Keratinocyte (primary cell): ENCODE measurements around the gene SHE. TPM values are rescaled to one million over a fixed set of nuclear protein-coding genes. Genes with fewer than 3 reads are reported as not detected.

ENCODE experiments used
- DNase-seq: peaks from one replicate; pipeline ENCODE4 v3.0.0-alpha.2; 2011; ENCODE audit warnings: low read depth, missing footprints, low spot score
- FAIRE-seq: peaks from 2 replicates; lab custom pipeline; 2011; peaks lifted over from hg19 to GRCh38; lab: Jason Lieb, UNC
- H2AFZ ChIP-seq: 2 replicates; pipeline ENCODE4 v1.6.0; 2012; ENCODE audit warnings: low read length, control low read depth, inconsistent platforms; ENCODE audit not compliant: control insufficient read depth
- H3K27ac ChIP-seq: 2 replicates; pipeline ENCODE4 v1.5.1; 2011; ENCODE audit warnings: low read length; ENCODE audit not compliant: control insufficient read depth, insufficient read depth
- H3K27me3 ChIP-seq: 3 replicates; pipeline ENCODE4 v1.6.0; 2011; ENCODE audit warnings: low read length; ENCODE audit not compliant: control insufficient read depth, insufficient read depth; ENCODE audit errors: extremely low read depth
- H3K36me3 ChIP-seq, 2 experiments: 2 replicates in 1 of 2; 3 replicates in 1 of 2; pipeline ENCODE4 v1.5.1; 2011; ENCODE audit warnings: low read length in 2 of 2, mild to moderate bottlenecking in 1 of 2; ENCODE audit not compliant: control insufficient read depth in 2 of 2, insufficient read depth in 2 of 2; ENCODE audit errors: extremely low read depth in 1 of 2
- H3K4me1 ChIP-seq: 3 replicates; pipeline ENCODE4 v1.5.1; 2011; ENCODE audit warnings: low read length; ENCODE audit not compliant: control insufficient read depth, insufficient read depth; ENCODE audit errors: extremely low read depth
- H3K4me2 ChIP-seq: 3 replicates; pipeline ENCODE4 v1.6.0; 2011; ENCODE audit warnings: low read depth, low read length; ENCODE audit not compliant: control insufficient read depth, insufficient read depth; ENCODE audit errors: extremely low read depth
- H3K4me3 ChIP-seq, 3 experiments: fragments of 200-600 bp in 1 of 3; sonication (generic) in 1 of 3; 2 replicates in 2 of 3; 3 replicates in 1 of 3; pipeline ENCODE4 v1.5.1; 2011 to 2016; ENCODE audit warnings: low read length in 3 of 3, mild to moderate bottlenecking in 3 of 3, control low read depth in 2 of 3, inconsistent platforms in 1 of 3, low read depth in 1 of 3, mixed read lengths in 1 of 3, mixed run types in 1 of 3, moderate library complexity in 1 of 3; ENCODE audit not compliant: control insufficient read depth in 2 of 3, insufficient read depth in 2 of 3; ENCODE audit errors: extremely low read depth in 1 of 3
- H3K79me2 ChIP-seq: 2 replicates; pipeline ENCODE4 v1.6.0; 2012; ENCODE audit warnings: low read length; ENCODE audit not compliant: control insufficient read depth, insufficient read depth
- H3K9ac ChIP-seq: 3 replicates; pipeline ENCODE4 v1.6.0; 2011; ENCODE audit warnings: low read length; ENCODE audit not compliant: control insufficient read depth, insufficient read depth; ENCODE audit errors: extremely low read depth
- H3K9me1 ChIP-seq: 3 replicates; pipeline ENCODE4 v1.6.0; 2011; ENCODE audit warnings: low read length; ENCODE audit not compliant: control insufficient read depth, insufficient read depth; ENCODE audit errors: extremely low read depth
- H3K9me3 ChIP-seq: 2 replicates; pipeline ENCODE4 v1.5.1; 2012; ENCODE audit warnings: low read depth, low read length; ENCODE audit not compliant: control insufficient read depth
- H4K20me1 ChIP-seq: 3 replicates; pipeline ENCODE4 v1.6.0; 2011; ENCODE audit warnings: low read length; ENCODE audit not compliant: control insufficient read depth, insufficient read depth; ENCODE audit errors: extremely low read depth
- EZH2 ChIP-seq: IDR thresholded peaks from one replicate; pipeline ENCODE4 v1.6.1; 2012; ENCODE audit warnings: inconsistent platforms, mild to moderate bottlenecking, low read length, moderate library complexity
- dilution Hi-C: fragments of 300-500 bp; cut with MboI; formaldehyde crosslinking; loops from one replicate; pipeline ENCODE4 v1.7.0; 2020; ENCODE audit warnings: low sequenced_read_pairs; ENCODE audit not compliant: extremely low pct_ligation_motif_present
- polyA plus RNA-seq, 5 experiments: library from polyadenylated mRNA; depleted of rRNA in 3 of 5; stranded (reverse) in 3 of 5; stranded (forward) in 1 of 5; unstranded in 1 of 5; fragments of >200 nt; gene quantifications; 1 replicate in 1 of 5; 2 replicates in 3 of 5; 3 replicates in 1 of 5; pipeline versions ENCODE4 v1.2.1 to v1.2.3, GENCODE V29; 2011 to 2012; ENCODE audit warnings: missing spikeins in 2 of 5, low read depth in 1 of 5, low replicate concordance in 1 of 5
- TF ChIP-seq, protein P1 (sequence below), 3 experiments: IDR thresholded peaks in 1 of 3; conservative IDR thresholded peaks in 1 of 3; optimal IDR thresholded peaks in 1 of 3; 2 replicates in 2 of 3; 3 replicates in 1 of 3; pipeline versions ENCODE3 to v1.5.1; 2011; ENCODE audit warnings: low read length in 3 of 3, mild to moderate bottlenecking in 3 of 3, moderate library complexity in 2 of 3, control low read depth in 1 of 3, inconsistent platforms in 1 of 3; ENCODE audit not compliant: insufficient read depth in 2 of 3; ENCODE audit errors: extremely low read depth in 1 of 3

Gene SHE
- polyA plus RNA-seq, 1 donor (not counting 4 experiments of a cell fraction or from before 2014, with no cell fraction given): 0.01 TPM

DNA sequence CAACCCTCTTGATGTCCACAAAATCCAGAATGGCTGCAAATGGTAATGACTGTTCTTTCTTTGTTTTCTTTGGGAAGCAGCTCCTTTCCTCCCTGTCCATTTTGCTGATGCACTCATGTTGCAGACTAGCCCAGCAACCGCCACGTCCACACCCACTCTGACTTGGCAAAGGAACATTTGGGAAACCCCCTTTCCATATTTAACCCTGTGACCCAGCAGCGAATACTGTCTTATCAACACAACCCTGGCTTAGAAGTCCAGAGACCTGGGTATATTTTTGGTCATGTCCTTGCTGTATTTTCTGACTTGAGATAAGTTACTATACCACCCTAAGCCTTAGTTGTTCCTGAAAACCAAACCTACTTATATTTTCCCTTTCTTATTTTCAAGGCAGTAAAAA, 18.1 kb upstream of the SHE start:
- peaks cover 12% of the 10 kb centered on the region for H3K4me1 ChIP-seq
- no peak overlapping the region for H3K27ac ChIP-seq
- H3K79me2 ChIP-seq: no peaks in the 10 kb centered on the region
- no peak overlapping the region for H3K9ac ChIP-seq
- H3K27me3 ChIP-seq: peaks cover 2% of the 10 kb centered on the region
- H3K36me3 ChIP-seq: no peaks in the 10 kb centered on the region
- FAIRE-seq (no peak), DNase-seq (no peak)
- H2AFZ ChIP-seq: peak overlapping the region; percentile 78
- dilution Hi-C loops: no loop called here
- no peaks in the 10 kb centered on the region for H4K20me1 ChIP-seq
- TF ChIP-seq EZH2: no peak
- TF ChIP-seq, protein P1, sequence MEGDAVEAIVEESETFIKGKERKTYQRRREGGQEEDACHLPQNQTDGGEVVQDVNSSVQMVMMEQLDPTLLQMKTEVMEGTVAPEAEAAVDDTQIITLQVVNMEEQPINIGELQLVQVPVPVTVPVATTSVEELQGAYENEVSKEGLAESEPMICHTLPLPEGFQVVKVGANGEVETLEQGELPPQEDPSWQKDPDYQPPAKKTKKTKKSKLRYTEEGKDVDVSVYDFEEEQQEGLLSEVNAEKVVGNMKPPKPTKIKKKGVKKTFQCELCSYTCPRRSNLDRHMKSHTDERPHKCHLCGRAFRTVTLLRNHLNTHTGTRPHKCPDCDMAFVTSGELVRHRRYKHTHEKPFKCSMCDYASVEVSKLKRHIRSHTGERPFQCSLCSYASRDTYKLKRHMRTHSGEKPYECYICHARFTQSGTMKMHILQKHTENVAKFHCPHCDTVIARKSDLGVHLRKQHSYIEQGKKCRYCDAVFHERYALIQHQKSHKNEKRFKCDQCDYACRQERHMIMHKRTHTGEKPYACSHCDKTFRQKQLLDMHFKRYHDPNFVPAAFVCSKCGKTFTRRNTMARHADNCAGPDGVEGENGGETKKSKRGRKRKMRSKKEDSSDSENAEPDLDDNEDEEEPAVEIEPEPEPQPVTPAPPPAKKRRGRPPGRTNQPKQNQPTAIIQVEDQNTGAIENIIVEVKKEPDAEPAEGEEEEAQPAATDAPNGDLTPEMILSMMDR (optimal IDR thresholded peaks at IDR 0.05 in 1 of 3, IDR thresholded peaks at IDR 0.05 in 1 of 3, conservative IDR thresholded peaks at IDR 0.05 in 1 of 3; ENCODE audit: extremely low read depth in 1 of 3, insufficient read depth in 2 of 3, low read length in 3 of 3): no peak
- no peak overlapping the region for H3K4me2 ChIP-seq
- no peak overlapping the region for H3K4me3 ChIP-seq
- no peaks in the 10 kb centered on the region for H3K9me3 ChIP-seq
- H3K9me1 ChIP-seq: no peaks in the 10 kb centered on the region

GRCh38 chr1:154519591-154519991, 17.4 kb upstream of the SHE start:
- Histone ChIP-seq H3K4me1 (peaks cover 12% of the 10 kb centered on the region), H4K20me1 (no peaks in the 10 kb centered on the region), H3K4me2 (peak overlapping the region; percentile 61)

More at GRCh38 chr1:154519591-154519991, 17.4 kb upstream of the SHE start:
- Histone ChIP-seq H3K9me3 (no peaks in the 10 kb centered on the region), H3K9me1 (no peaks in the 10 kb centered on the region), H3K36me3 (no peaks in the 10 kb centered on the region), H3K79me2 (no peaks in the 10 kb centered on the region), H3K27ac (no peak overlapping the region), H2AFZ (peak overlapping the region; percentile 78), H3K9ac (no peak overlapping the region), H3K4me3 (no peak overlapping the region), H3K27me3 (peaks cover 4% of the 10 kb centered on the region)
- dilution Hi-C loops: no loop called here
- no peak for TF ChIP-seq EZH2
- TF ChIP-seq, protein P1 (optimal IDR thresholded peaks at IDR 0.05 in 1 of 3, IDR thresholded peaks at IDR 0.05 in 1 of 3, conservative IDR thresholded peaks at IDR 0.05 in 1 of 3; ENCODE audit: extremely low read depth in 1 of 3, insufficient read depth in 2 of 3, low read length in 3 of 3): no peak
- FAIRE-seq (no peak), DNase-seq (no peak)
